Endometrial microvascular endothelial cells (primary cell): Measurements from ENCODE around the gene COX6A1. TPM values are rescaled to one million over a fixed set of nuclear protein-coding genes. Genes with fewer than 3 reads are reported as not detected.
"Not testable (repeated sequence)": the region's sequence is repeated elsewhere in the genome, so short reads cannot be mapped to it uniquely, and the experiment has no call there.

Experiments used
- in situ Hi-C: cut with HindIII; loops from 2 replicates; pipeline ENCODE4 v1.10.0; 2017; ENCODE audit warnings: low sequenced_read_pairs, low pct_unique_long_range_greater_than_20kb; ENCODE audit errors: inconsistent ontology term
- total RNA-seq: library from RNA; depleted of rRNA; stranded (reverse); fragments of >200 nt; gene quantifications from one replicate; pipeline ENCODE4 v1.2.3, GENCODE V29; 2015; ENCODE audit errors: inconsistent ontology term

COX6A1 gene
- total RNA-seq, 1 donor from 2014 or later, result 571 TPM

GRCh38 chr12:120485961-120486881 lies 48.3 kb downstream of the COX6A1 start:
- in situ Hi-C loops, result no loop called here

- in situ Hi-C loops, result not testable (repeated sequence)
Observed at GRCh38 chr12:120487552-120487951, 49.6 kb downstream of the COX6A1 start.

GRCh38 chr12:120488057-120488640 lies 50.2 kb downstream of the COX6A1 start:
- in situ Hi-C loops, result no loop called here

GRCh38 chr12:120489018-120489417 lies 51.1 kb downstream of the COX6A1 start:
- in situ Hi-C loops, result no loop called here

- in situ Hi-C loops, result no loop called here
Observed at GRCh38 chr12:120490325-120490724, 52.4 kb downstream of the COX6A1 start.

Other genes with a start within 250 kb of the COX6A1 start
- 76.4 TPM for gene GCN1, start 243.4 kb upstream of the COX6A1 start, total RNA-seq
- 5,493 TPM for gene RPLP0, start 237.0 kb upstream of the COX6A1 start, total RNA-seq
- 325 TPM for gene PXN, start 172.4 kb upstream of the COX6A1 start, total RNA-seq
- gene RNU4-2, start 146.2 kb upstream of the COX6A1 start, total RNA-seq, result not detected
- not detected for gene RNU4-1, start 144.9 kb upstream of the COX6A1 start, total RNA-seq
- 5.2 TPM for gene SIRT4, start 135.8 kb upstream of the COX6A1 start, total RNA-seq
- not detected for gene PLA2G1B, start 110.3 kb upstream of the COX6A1 start, total RNA-seq
- gene MSI1, start 68.9 kb upstream of the COX6A1 start, total RNA-seq, result not detected
- 91.2 TPM for gene TRIAP1, start 8.3 kb downstream of the COX6A1 start, total RNA-seq
- 23.8 TPM for gene GATC, start 8.3 kb downstream of the COX6A1 start, total RNA-seq
- 90.3 TPM for gene SRSF9, start 31.6 kb downstream of the COX6A1 start, total RNA-seq
- 504 TPM for gene DYNLL1, start 58.0 kb downstream of the COX6A1 start, total RNA-seq
- 28.8 TPM for gene COQ5, start 91.0 kb downstream of the COX6A1 start, total RNA-seq
- gene RNF10, start 96.2 kb downstream of the COX6A1 start, total RNA-seq, result 119 TPM
- 51.4 TPM for gene POP5, start 143.3 kb downstream of the COX6A1 start, total RNA-seq
- gene CABP1, start 202.5 kb downstream of the COX6A1 start, total RNA-seq, result not detected
- gene MLEC, start 249.0 kb downstream of the COX6A1 start, total RNA-seq, result 91.8 TPM